Measurements from ENCODE around the gene FZR1. TPM values are rescaled to one million over a fixed set of nuclear protein-coding genes. Genes with fewer than 3 reads are reported as not detected.

Gene FZR1
- total and polyA plus RNA-seq, 9 of the 15 experiments (the other 6 are each of a cell fraction or from before 2014, with no cell fraction given), result 0.18 to 48.0 (median 22.2) TPM

DNA sequence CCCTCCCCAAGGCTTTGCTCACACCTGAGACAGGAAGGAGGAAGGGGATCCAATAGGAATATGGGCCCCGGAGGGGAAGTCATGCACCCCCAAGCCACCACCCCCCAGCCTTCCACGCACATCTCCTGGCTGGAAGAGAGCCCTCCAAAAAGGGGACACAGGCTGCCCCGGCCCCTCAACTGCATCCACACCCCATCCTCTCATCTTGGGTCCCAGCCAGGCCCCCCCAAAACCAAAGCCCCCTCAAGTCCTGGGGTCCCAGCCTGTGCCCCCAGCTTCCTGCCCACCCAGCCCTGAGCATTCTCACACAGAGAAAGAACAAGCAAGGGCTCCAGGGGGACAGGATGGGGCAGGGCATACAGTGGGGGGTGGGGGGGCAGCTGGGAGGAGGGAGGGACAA, 37.9 kb upstream of the FZR1 start:
- no peak for ATAC-seq
- in situ Hi-C loops (cut with MboI), result no loop called here
- FAIRE-seq, result no peak

More for the DNA sequence above, 37.9 kb upstream of the FZR1 start:
- peaks cover 7% of the 10 kb centered on the region; the same call in 1 of the 3 replicates for H3K36me3 ChIP-seq (ENCODE audit: control insufficient read depth, insufficient read depth, low read length)
- H3K27ac ChIP-seq (ENCODE audit: extremely low read depth, low read depth, low read length), result no peak overlapping the region
- H3K9me1 ChIP-seq (ENCODE audit: control insufficient read depth, insufficient read depth, low read length), result no peaks in the 10 kb centered on the region
- peaks cover 7% of the 10 kb centered on the region for H3K9me3 ChIP-seq (replicated peaks; ENCODE audit: control insufficient read depth, insufficient read depth, low read depth, low read length)
- H4K20me1 ChIP-seq (replicated peaks; ENCODE audit: control insufficient read depth, insufficient read depth, low read length), result no peaks in the 10 kb centered on the region
- H3K9ac ChIP-seq (ENCODE audit: insufficient read depth in 1 of 2, low read depth in 2 of 2, low read length in 2 of 2), result no peak overlapping the region
- ChIA-PET CTCF (ENCODE audit: low intra/inter-chr PET ratio) (no interaction called here), POLR2A (no interaction called here)
- 0 out of 2 replicates have a peak, but pooled peaks have one; percentile 33 for TF ChIP-seq POLR2A (conservative IDR thresholded peaks at IDR 0.05)
- TF ChIP-seq POLR2G (IDR thresholded peaks at IDR 0.05; ENCODE audit: low read depth, low read length), result peak; percentile 67
- TF ChIP-seq, protein P1, sequence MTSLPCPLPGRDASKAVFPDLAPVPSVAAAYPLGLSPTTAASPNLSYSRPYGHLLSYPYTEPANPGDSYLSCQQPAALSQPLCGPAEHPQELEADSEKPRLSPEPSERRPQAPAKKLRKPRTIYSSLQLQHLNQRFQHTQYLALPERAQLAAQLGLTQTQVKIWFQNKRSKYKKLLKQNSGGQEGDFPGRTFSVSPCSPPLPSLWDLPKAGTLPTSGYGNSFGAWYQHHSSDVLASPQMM (CRISPR knock-in tag; IDR thresholded peaks at IDR 0.05), result no peak
- no peak for TF ChIP-seq MCM5 (IDR thresholded peaks at IDR 0.05; ENCODE audit: low read depth)
- peak; percentile 85 for TF ChIP-seq RBM22 (IDR thresholded peaks at IDR 0.05; ENCODE audit: low read depth, low read length, poor library complexity, severe bottlenecking)
- TF ChIP-seq, protein P2, sequence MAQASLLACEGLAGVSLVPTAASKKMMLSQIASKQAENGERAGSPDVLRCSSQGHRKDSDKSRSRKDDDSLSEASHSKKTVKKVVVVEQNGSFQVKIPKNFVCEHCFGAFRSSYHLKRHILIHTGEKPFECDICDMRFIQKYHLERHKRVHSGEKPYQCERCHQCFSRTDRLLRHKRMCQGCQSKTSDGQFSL (CRISPR knock-in tag; IDR thresholded peaks at IDR 0.05), result no peak
- TF ChIP-seq, protein P2 (tag; IDR thresholded peaks at IDR 0.05), result peak in 1 of 2 experiments; percentile 46; a peak in 1 of 4 replicates
- TF ChIP-seq JUNB (CRISPR knock-in tag; conservative IDR thresholded peaks at IDR 0.05), result no peak
- TF ChIP-seq SUPT5H (IDR thresholded peaks at IDR 0.05), result 0 out of 2 replicates have a peak, but pooled peaks have one; percentile 56
- no peak overlapping the region for H3K4me2 ChIP-seq (ENCODE audit: insufficient read depth, low read length)
- no peak overlapping the region for H2AFZ ChIP-seq (ENCODE audit: low read depth, low read length)
- peaks cover 0 to 31% of the 10 kb centered on the region in 2 experiments; a peak in 2 of 5 replicates for H3K4me1 ChIP-seq (replicated peaks in 1 of 2; ENCODE audit: control insufficient read depth in 2 of 2, insufficient read depth in 2 of 2, low read length in 2 of 2)
- DNase-seq (ENCODE audit: extremely low read depth in 1 of 4, low spot score in 3 of 4), result no peak
- no TSS peak for BruUV-seq (replicated peaks)
- intact Hi-C loops (cut with micrococcal nuclease), result no loop called here
- no peaks in the 10 kb centered on the region for H3K27me3 ChIP-seq (ENCODE audit: control insufficient read depth in 2 of 2, insufficient read depth in 2 of 2, low read length in 2 of 2)
- H3K79me2 ChIP-seq (ENCODE audit: control insufficient read depth, insufficient read depth, low read length), result no peaks in the 10 kb centered on the region
- 100% methylated on average over 1 of the region's 3 CpGs for WGBS (ENCODE audit: insufficient coverage, low coverage, missing lambda C conversion rate)
- no peak overlapping the region for H3K4me3 ChIP-seq
